HepG2 (cell line): ENCODE data around the gene PRDX2. TPM values are rescaled to one million over a fixed set of nuclear protein-coding genes. Genes with fewer than 3 reads are reported as not detected.

ENCODE experiments used
- AGO1 ChIP-seq: fragments of 200-400 bp; formaldehyde crosslinking; IDR thresholded peaks from 2 replicates; pipeline ENCODE4 v1.6.1; 2017; ENCODE audit warnings: mild to moderate bottlenecking, low read depth, low read length, moderate library complexity; ENCODE audit not compliant: poor library complexity, severe bottlenecking
- ATM ChIP-seq: fragments of 450-650 bp; IDR thresholded peaks from 2 replicates; pipeline ENCODE4 v1.7.1; 2017; ENCODE audit warnings: mild to moderate bottlenecking, borderline replicate concordance
- ATRX ChIP-seq: sonication (generic); formaldehyde crosslinking; IDR thresholded peaks from 2 replicates; pipeline ENCODE4 v1.4.0; 2020; ENCODE audit warnings: missing genetic modification reagents, borderline replicate concordance
- BHLHE40 ChIP-seq: IDR thresholded peaks from 2 replicates; pipeline ENCODE4 v1.6.1; 2011; ENCODE audit warnings: low read length, improper control_type of control experiment
- DNMT3B ChIP-seq: conservative IDR thresholded peaks from 2 replicates; pipeline ENCODE4 v1.6.1; 2016; ENCODE audit warnings: missing biosample characterization, control low read depth
- E2F5 ChIP-seq: sonication (generic); formaldehyde crosslinking; conservative IDR thresholded peaks from 2 replicates; pipeline ENCODE4 v1.4.0; 2020; ENCODE audit warnings: missing genetic modification reagents
- FOXC1 ChIP-seq: sonication (generic); formaldehyde crosslinking; IDR thresholded peaks from 2 replicates; pipeline ENCODE4 v1.8.0; 2022; ENCODE audit warnings: mild to moderate bottlenecking, missing genetic modification reagents, borderline replicate concordance
- GABPB1 ChIP-seq: IDR thresholded peaks from 2 replicates; pipeline ENCODE4 v1.6.1; 2016; ENCODE audit warnings: mild to moderate bottlenecking, missing genetic modification reagents, moderate library complexity, missing compliant biosample characterization
- GLI4 ChIP-seq: sonication (generic); formaldehyde crosslinking; IDR thresholded peaks from 2 replicates; pipeline ENCODE4 v1.5.1; 2020; ENCODE audit warnings: missing genetic modification reagents, mild to moderate bottlenecking, moderate library complexity, borderline replicate concordance
- HIVEP1 ChIP-seq: sonication (generic); formaldehyde crosslinking; IDR thresholded peaks from 2 replicates; pipeline ENCODE4 v1.4.0; 2020; ENCODE audit warnings: mild to moderate bottlenecking, missing genetic modification reagents
- HNF4A ChIP-seq: sonication (generic); formaldehyde crosslinking; IDR thresholded peaks from 2 replicates; pipeline ENCODE4 v1.4.0; 2020; ENCODE audit warnings: missing genetic modification reagents
- HOXA5 ChIP-seq: sonication (generic); formaldehyde crosslinking; IDR thresholded peaks from 2 replicates; pipeline ENCODE4 v1.4.0; 2020; ENCODE audit warnings: missing genetic modification reagents
- MAFG ChIP-seq: sonication (generic); formaldehyde crosslinking; IDR thresholded peaks from 2 replicates; pipeline ENCODE4 v1.5.1; 2020; ENCODE audit warnings: mild to moderate bottlenecking, missing genetic modification reagents
- MTA3 ChIP-seq: sonication (generic); formaldehyde crosslinking; IDR thresholded peaks from 2 replicates; pipeline ENCODE4 v1.4.0; 2020; ENCODE audit warnings: missing genetic modification reagents
- MXD4 ChIP-seq: IDR thresholded peaks from 2 replicates; pipeline ENCODE4 v1.6.1; 2016; ENCODE audit warnings: mild to moderate bottlenecking, missing biosample characterization, missing genetic modification reagents
- POLR2A ChIP-seq, 2 experiments: IDR thresholded peaks; 2 replicates each; pipeline ENCODE4 v1.6.1; 2011; ENCODE audit warnings: low read depth in 2 of 2, low read length in 2 of 2, mild to moderate bottlenecking in 1 of 2, moderate library complexity in 1 of 2; ENCODE audit not compliant: insufficient read depth in 1 of 2
- TERF1 ChIP-seq: sonication (generic); formaldehyde crosslinking; IDR thresholded peaks from 2 replicates; pipeline ENCODE4 v1.8.0; 2022; ENCODE audit warnings: mild to moderate bottlenecking, missing genetic modification reagents, moderate library complexity
- YEATS4 ChIP-seq: sonication (generic); formaldehyde crosslinking; IDR thresholded peaks from 2 replicates; pipeline ENCODE4 v1.4.0; 2020; ENCODE audit warnings: missing genetic modification reagents, borderline replicate concordance
- ZNF414 ChIP-seq: sonication (generic); formaldehyde crosslinking; IDR thresholded peaks from 2 replicates; pipeline ENCODE4 v1.5.0; 2020; ENCODE audit warnings: missing genetic modification reagents
- ZNF672 ChIP-seq: sonication (generic); formaldehyde crosslinking; IDR thresholded peaks from 2 replicates; pipeline ENCODE4 v1.8.1; 2022; ENCODE audit warnings: missing genetic modification reagents
- ZNF747 ChIP-seq: sonication (generic); formaldehyde crosslinking; IDR thresholded peaks from 2 replicates; pipeline ENCODE4 v1.8.1; 2023; ENCODE audit warnings: missing genetic modification reagents, mild to moderate bottlenecking, borderline replicate concordance
- ZNF75D ChIP-seq: sonication (generic); formaldehyde crosslinking; IDR thresholded peaks from 2 replicates; pipeline ENCODE4 v1.8.1; 2023; ENCODE audit warnings: missing genetic modification reagents, mild to moderate bottlenecking, borderline replicate concordance
- ZNF83 ChIP-seq: sonication (generic); formaldehyde crosslinking; IDR thresholded peaks from 2 replicates; pipeline ENCODE4 v1.4.0; 2020; ENCODE audit warnings: missing genetic modification reagents, mild to moderate bottlenecking, borderline replicate concordance
- polyA plus RNA-seq, 8 experiments: library from polyadenylated mRNA; depleted of rRNA in 3 of 8; stranded (reverse) in 7 of 8; unstranded in 1 of 8; fragments of >200 nt; fragmentation: Illumina TruSeq in 4 of 8; extraction: Trizol in 4 of 8; gene quantifications; 2 replicates each; pipeline versions ENCODE4 v1.2.1 to v1.2.3, GENCODE V29; 2011 to 2016; ENCODE audit warnings: low read depth in 4 of 8, missing spikeins in 1 of 8, mixed read lengths in 1 of 8; ENCODE audit not compliant: insufficient read depth in 1 of 8
- total RNA-seq, 5 experiments: library from RNA; depleted of rRNA; stranded (reverse); fragments of >200 nt; fragmentation: Illumina TruSeq; extraction: Trizol; gene quantifications; 2 replicates each; pipeline ENCODE4 v1.2.3, GENCODE V29; 2016; ENCODE audit warnings: low read depth in 1 of 5
- TF ChIP-seq, protein P1 (sequence below): sonication (generic); formaldehyde crosslinking; IDR thresholded peaks from 2 replicates; pipeline ENCODE4 v1.4.0; 2020; ENCODE audit warnings: missing genetic modification reagents, borderline replicate concordance
- TF ChIP-seq, protein P2 (sequence below): sonication (generic); formaldehyde crosslinking; IDR thresholded peaks from 2 replicates; pipeline ENCODE4 v1.4.0; 2020; ENCODE audit warnings: missing genetic modification reagents

Gene PRDX2
- total and polyA plus RNA-seq, 2 of the 13 experiments (the other 11 are each of a cell fraction or from before 2014, with no cell fraction given) = 218 to 381 TPM

- TF ChIP-seq ZNF83 (CRISPR knock-in tag) (0 out of 2 replicates have a peak, but pooled peaks have one; percentile 53), MTA3 (no peak), ZNF414 (CRISPR knock-in tag) (peak; percentile 59; the same call in 1 of the 2 replicates), BHLHE40 (no peak), ATRX (CRISPR knock-in tag) (no peak), ZNF747 (CRISPR knock-in tag) (no peak), DNMT3B (no peak), E2F5 (no peak), MAFG (CRISPR knock-in tag) (no peak), HNF4A (CRISPR knock-in tag) (no peak), ATM (no peak), ZNF672 (CRISPR knock-in tag) (no peak), POLR2A (IDR thresholded peaks at IDR 0.05; ENCODE audit: insufficient read depth in 1 of 2, low read depth in 2 of 2, low read length in 2 of 2) (peak in 1 of 2 experiments; percentile 47; a peak in 1 of 4 replicates), MXD4 (CRISPR knock-in tag) (0 out of 2 replicates have a peak, but pooled peaks have one; percentile 28), YEATS4 (peak; percentile 61), FOXC1 (CRISPR knock-in tag) (no peak), HOXA5 (CRISPR knock-in tag) (no peak), ZNF75D (CRISPR knock-in tag) (no peak), AGO1 (no peak), TERF1 (no peak), HIVEP1 (no peak), GLI4 (0 out of 2 replicates have a peak, but pooled peaks have one; percentile 7), GABPB1 (CRISPR knock-in tag) (peak; percentile 83; the same call in 1 of the 2 replicates)
- TF ChIP-seq, protein P1, sequence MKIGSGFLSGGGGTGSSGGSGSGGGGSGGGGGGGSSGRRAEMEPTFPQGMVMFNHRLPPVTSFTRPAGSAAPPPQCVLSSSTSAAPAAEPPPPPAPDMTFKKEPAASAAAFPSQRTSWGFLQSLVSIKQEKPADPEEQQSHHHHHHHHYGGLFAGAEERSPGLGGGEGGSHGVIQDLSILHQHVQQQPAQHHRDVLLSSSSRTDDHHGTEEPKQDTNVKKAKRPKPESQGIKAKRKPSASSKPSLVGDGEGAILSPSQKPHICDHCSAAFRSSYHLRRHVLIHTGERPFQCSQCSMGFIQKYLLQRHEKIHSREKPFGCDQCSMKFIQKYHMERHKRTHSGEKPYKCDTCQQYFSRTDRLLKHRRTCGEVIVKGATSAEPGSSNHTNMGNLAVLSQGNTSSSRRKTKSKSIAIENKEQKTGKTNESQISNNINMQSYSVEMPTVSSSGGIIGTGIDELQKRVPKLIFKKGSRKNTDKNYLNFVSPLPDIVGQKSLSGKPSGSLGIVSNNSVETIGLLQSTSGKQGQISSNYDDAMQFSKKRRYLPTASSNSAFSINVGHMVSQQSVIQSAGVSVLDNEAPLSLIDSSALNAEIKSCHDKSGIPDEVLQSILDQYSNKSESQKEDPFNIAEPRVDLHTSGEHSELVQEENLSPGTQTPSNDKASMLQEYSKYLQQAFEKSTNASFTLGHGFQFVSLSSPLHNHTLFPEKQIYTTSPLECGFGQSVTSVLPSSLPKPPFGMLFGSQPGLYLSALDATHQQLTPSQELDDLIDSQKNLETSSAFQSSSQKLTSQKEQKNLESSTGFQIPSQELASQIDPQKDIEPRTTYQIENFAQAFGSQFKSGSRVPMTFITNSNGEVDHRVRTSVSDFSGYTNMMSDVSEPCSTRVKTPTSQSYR (CRISPR knock-in tag) = peak; percentile 78; the same call in 1 of the 2 replicates
- TF ChIP-seq, protein P2, sequence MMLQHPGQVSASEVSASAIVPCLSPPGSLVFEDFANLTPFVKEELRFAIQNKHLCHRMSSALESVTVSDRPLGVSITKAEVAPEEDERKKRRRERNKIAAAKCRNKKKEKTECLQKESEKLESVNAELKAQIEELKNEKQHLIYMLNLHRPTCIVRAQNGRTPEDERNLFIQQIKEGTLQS = no peak
Observed at GRCh38 chr19:12778017-12778904, 23.3 kb downstream of the PRDX2 start (continued).
